GM19099 (cell line): ENCODE data around the gene C2CD2.

Experiments
- POLR2A ChIP-seq: IDR thresholded peaks from 3 replicates; pipeline ENCODE4 v1.6.1; 2011; ENCODE audit warnings: low read depth; ENCODE audit not compliant: insufficient read length; ENCODE audit errors: extremely low read depth

Gene C2CD2

DNA sequence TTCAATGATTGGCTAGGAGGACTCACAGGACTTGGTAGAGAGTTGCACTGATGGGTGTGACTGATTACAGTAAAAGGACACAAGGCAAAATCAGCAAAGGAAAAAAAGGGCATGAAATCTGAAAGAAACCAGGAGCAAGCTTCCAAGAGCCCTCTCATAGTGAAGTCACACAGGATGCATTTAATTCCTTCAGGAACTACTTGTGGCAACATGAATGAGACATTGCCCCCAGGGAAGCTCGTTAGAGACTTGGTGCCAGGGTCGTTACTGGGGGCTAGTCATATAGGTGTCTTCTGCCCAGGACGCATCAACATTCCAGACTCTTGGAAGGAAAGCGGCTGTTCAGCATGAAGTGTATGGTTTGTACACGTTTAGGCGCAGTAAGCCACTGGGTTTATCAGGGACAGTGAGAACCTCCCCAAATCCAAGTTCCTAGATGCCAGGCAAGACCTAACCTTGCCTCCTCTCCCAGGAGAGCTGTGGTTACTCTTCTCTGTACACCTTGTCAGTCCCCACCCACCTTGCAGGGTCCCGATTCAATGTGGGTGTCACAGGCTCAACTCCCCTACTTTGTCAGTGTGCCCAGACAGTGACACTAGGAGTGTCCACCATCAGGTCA, 26.0 kb upstream of the C2CD2 start:
- no peak for TF ChIP-seq POLR2A

DNA sequence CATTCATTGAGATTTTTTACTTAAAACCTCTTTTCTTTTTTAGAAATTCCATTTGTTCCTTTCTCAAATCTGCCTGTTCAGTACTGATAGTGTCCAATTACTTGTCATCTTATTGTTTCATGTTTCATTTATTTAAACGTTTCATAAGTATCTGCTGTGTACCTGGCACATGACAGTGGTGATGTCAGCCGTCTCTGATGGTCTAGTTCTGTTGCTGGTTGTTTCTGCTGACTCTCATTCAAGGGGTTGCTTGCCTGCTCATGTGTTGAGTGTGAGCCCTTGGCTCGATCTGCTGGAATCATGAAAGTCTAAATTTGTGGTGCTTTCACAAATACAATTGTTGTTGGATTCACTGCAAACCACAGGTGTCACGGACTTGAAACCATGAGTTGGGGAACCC, 25.5 kb upstream of the C2CD2 start:
- no peak for TF ChIP-seq POLR2A

- TF ChIP-seq POLR2A, result no peak
These were observed 23.5 kb upstream of the C2CD2 start for GRCh38 chr21:41977034-41977950.

- TF ChIP-seq POLR2A, result no peak
These were observed 22.8 kb upstream of the C2CD2 start for GRCh38 chr21:41976611-41977010.

DNA sequence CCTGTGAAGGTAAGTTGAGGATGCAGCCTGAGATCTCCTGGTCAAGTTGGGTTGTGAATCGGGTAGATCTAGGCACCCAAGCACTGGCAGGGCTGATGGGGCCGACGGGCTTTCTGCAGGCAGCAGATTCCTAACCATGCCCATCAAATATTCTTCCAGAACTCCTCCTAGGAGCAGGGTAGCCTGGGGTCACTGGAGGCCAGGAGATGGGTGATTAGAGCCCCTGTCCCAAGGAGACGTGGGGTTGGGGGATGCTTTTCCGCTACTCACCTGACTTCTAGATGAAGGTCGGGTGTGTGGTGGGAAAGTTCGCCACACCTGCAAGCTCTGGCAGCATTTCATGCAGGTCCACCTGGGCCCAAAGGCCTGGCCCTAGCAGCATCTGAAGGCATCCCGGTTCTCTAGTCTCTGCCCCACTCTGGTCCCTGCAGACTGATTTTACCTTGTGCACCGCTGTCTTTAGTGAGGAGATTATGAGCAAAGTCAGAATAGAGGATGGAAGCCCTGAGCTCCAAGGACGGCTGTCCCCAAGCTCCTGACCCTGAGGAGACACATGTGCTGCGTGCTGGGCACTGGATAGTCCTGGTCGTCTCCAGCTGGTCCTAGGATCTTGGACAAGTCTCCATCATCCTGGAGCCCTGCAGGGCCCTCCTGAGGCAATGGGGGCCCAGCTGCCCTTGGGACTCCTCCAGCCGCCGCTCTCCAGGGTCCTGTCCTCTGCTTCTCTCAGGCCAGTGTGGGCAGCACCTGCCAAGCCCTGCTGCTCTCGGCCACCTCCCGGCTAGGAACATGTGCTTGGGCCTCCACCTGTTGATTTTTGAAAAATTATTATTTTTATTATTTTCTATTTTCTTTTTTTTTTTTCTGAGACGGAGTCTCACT, 21.8 kb upstream of the C2CD2 start:
- TF ChIP-seq POLR2A, result no peak

GRCh38 chr21:41974752-41975053, 20.9 kb upstream of the C2CD2 start:
- TF ChIP-seq POLR2A, result no peak

- TF ChIP-seq POLR2A, result no peak
These were observed 20.3 kb upstream of the C2CD2 start for GRCh38 chr21:41973861-41974751.

DNA sequence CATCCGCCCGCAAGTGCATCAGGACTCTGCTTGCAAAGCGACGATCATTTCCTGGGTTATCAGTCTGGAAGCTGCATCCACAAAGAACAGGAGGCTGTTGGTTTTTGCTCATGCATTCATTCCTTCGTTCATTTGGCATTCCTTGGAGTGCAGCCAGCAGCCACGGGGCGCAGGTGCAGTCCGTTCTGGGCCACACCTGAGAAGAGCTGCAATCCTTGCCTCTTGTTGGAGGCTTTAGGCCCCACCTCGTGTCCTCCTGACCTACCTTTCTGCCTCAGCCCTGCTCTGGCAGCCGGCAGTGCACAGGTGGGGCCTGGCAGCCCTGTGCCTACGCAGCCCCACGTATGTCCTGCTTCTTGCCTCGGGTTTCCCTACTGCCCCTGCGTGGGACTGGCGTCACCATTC, 19.6 kb upstream of the C2CD2 start:
- no peak for TF ChIP-seq POLR2A

- no peak for TF ChIP-seq POLR2A
These were observed 18.8 kb upstream of the C2CD2 start for GRCh38 chr21:41972511-41973205.

DNA sequence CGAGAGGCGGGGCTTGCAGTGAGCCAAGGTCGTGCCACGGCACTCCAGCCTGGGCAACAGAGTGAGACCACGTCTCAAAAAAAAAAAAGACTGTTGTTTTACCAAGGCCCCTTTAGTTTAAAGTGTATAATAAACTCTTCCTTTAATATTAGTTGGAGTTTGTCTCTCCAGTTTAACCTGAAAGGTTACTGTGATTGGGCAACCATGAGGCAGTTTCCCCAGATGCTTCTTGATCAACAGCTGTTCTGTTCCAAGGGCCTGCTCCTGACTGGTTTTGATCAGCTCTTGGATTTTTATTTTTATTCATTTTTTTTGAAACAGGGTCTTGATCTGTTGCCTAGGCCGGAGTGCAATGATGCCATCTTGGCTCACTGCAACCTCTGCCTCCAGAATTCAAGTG, 18.1 kb upstream of the C2CD2 start:
- TF ChIP-seq POLR2A, result no peak

DNA sequence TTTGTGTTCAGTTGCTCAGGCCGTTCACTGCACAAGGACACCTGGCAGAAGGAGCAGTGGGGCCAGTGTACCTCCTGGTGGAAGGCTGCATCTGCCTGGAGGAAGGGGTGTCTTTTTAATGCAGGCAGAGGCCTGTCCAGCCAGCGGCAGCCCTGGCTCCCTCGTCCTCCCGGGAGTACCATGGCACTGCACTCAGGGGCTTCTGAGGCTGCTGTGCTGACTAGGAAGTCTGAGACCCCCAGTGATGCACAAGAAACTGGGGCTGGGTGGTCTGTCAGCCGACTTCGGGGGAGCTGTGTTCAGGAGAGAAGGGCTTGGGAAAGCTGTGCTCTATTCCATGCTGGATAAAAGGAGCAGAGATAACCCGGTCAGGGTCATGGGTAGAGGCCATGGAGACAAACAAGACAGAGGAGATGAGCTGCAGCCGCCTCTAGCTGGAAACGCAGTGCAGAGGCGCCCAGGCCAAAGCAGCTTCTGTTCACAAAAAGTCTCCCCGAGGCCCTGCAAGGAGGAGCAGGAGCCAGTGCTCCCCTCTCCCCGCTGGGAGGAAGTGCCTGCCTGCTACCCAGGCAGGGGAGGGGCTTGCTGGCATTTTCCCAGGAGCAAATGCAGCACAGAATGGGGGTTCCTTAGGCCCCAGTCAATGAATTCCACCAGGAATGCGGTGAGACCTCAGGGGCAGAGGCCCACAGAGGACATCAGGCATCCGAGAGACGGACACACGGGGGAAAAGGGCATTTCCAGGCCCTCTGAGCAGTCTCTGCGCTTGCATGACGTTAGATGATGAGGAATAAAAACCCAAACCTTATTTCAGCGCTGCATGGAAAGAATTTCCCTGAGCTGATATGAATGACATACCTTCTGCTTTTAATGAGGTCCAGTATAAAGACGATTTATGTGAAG, 17.2 kb upstream of the C2CD2 start:
- no peak for TF ChIP-seq POLR2A

DNA sequence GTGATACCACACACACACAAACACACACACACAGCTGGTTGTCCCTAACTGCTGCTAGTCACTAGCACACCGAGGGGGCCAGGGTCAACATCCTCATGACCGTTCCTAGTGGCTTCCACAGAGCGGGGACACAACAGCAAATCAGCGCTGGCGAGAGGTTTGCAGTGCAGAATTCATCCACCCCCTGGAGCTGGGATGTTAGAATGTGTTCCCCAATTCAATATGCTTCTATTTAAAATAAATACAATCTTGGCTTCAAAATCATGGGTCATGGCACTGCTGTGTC, 16.2 kb upstream of the C2CD2 start:
- no peak for TF ChIP-seq POLR2A

GRCh38 chr21:41967708-41968107, 13.9 kb upstream of the C2CD2 start:
- no peak for TF ChIP-seq POLR2A
